H1 (cell line): ENCODE results near the gene STK11IP. TPM values are rescaled to one million over a fixed set of nuclear protein-coding genes. Genes with fewer than 3 reads are reported as not detected.

Source experiments
- CTCF ChIA-PET: fragments of 300-600 bp; sonication (Branson Sonifier 250); formaldehyde crosslinking; loops from one replicate; lab custom pipeline; 2021; ENCODE audit not compliant: partially characterized antibody; lab: Charles Lee
- POLR2A ChIA-PET: fragments of 300-600 bp; sonication (Branson Sonifier 250); formaldehyde crosslinking; loops from one replicate; lab custom pipeline; 2021; ENCODE audit warnings: inconsistent platforms; ENCODE audit not compliant: partially characterized antibody; lab: Charles Lee
- DNase-seq, 2 experiments: peaks; one replicate each; pipeline versions ENCODE4 v3.0.0 to v3.0.0-alpha.2; 2010 to 2022; ENCODE audit warnings: low spot score in 2 of 2, low read depth in 1 of 2, mixed read lengths in 1 of 2
- FAIRE-seq: peaks from 2 replicates; lab custom pipeline; 2011; peaks lifted over from hg19 to GRCh38; lab: Jason Lieb, UNC
- H2AFZ ChIP-seq: 2 replicates; pipeline ENCODE4 v1.8.1; 2012; ENCODE audit warnings: low read length, inconsistent platforms
- H2AK5ac ChIP-seq: 2 replicates; pipeline ENCODE4 v1.6.1; 2013; ENCODE audit warnings: low read depth, low read length
- H2BK120ac ChIP-seq: replicated peaks from 2 replicates; pipeline ENCODE3; 2013; ENCODE audit warnings: low read depth, low read length, inconsistent platforms
- H2BK12ac ChIP-seq: 2 replicates; pipeline ENCODE4 v1.6.1; 2013; ENCODE audit warnings: low read depth, low read length
- H2BK15ac ChIP-seq: 2 replicates; pipeline ENCODE4 v1.6.1; 2013; ENCODE audit warnings: low read length
- H2BK20ac ChIP-seq: 2 replicates; pipeline ENCODE4 v1.6.1; 2013; ENCODE audit warnings: low read length
- H2BK5ac ChIP-seq: 2 replicates; pipeline ENCODE4 v1.6.1; 2013; ENCODE audit warnings: low read depth, low read length
- H3K14ac ChIP-seq: 2 replicates; pipeline ENCODE4 v1.6.1; 2013; ENCODE audit warnings: inconsistent platforms; ENCODE audit not compliant: insufficient read length
- H3K18ac ChIP-seq: 2 replicates; pipeline ENCODE4 v1.6.1; 2013; ENCODE audit warnings: low read length; ENCODE audit errors: extremely low read depth
- H3K23ac ChIP-seq: 2 replicates; pipeline ENCODE4 v1.6.1; 2013; ENCODE audit warnings: inconsistent platforms; ENCODE audit not compliant: insufficient read length
- H3K23me2 ChIP-seq: 2 replicates; pipeline ENCODE4 v1.6.1; 2013; ENCODE audit warnings: low read depth, low read length
- H3K27ac ChIP-seq: 2 replicates; pipeline ENCODE4 v1.6.1; 2011; ENCODE audit warnings: low read depth, low read length, inconsistent platforms
- H3K27me3 ChIP-seq, 4 experiments: replicated peaks in 1 of 4; 1 replicate in 1 of 4; 2 replicates in 3 of 4; pipeline versions ENCODE4 v1.6.1 to v1.8.1; 2011 to 2013; ENCODE audit warnings: low read length in 3 of 4, mild to moderate bottlenecking in 3 of 4, inconsistent platforms in 2 of 4, mixed read lengths in 2 of 4, moderate library complexity in 1 of 4; ENCODE audit not compliant: control insufficient read depth in 3 of 4, insufficient read depth in 3 of 4; ENCODE audit errors: extremely low read depth in 1 of 4
- H3K36me3 ChIP-seq, 4 experiments: 2 replicates each; pipeline versions ENCODE4 v1.6.1 to v1.8.1; 2011 to 2013; ENCODE audit warnings: mild to moderate bottlenecking in 4 of 4, low read length in 3 of 4, moderate library complexity in 2 of 4, control low read depth in 1 of 4, inconsistent platforms in 1 of 4; ENCODE audit not compliant: insufficient read depth in 4 of 4, control insufficient read depth in 2 of 4
- H3K4ac ChIP-seq: replicated peaks from 2 replicates; pipeline ENCODE3; 2013; ENCODE audit warnings: low read length, low read depth, mixed read lengths, inconsistent platforms; ENCODE audit not compliant: insufficient read length
- H3K4me1 ChIP-seq, 4 experiments: replicated peaks in 1 of 4; 1 replicate in 1 of 4; 2 replicates in 3 of 4; pipeline versions ENCODE4 v1.6.1 to v1.8.1; 2011 to 2013; ENCODE audit warnings: low read length in 3 of 4, inconsistent platforms in 2 of 4, mixed read lengths in 1 of 4; ENCODE audit not compliant: insufficient read depth in 4 of 4, control insufficient read depth in 3 of 4
- H3K4me2 ChIP-seq, 2 experiments: 2 replicates each; pipeline versions ENCODE4 v1.6.1 to v1.8.1; 2011 to 2013; ENCODE audit warnings: low read depth in 2 of 2, low read length in 2 of 2, control low read depth in 1 of 2, inconsistent platforms in 1 of 2, mild to moderate bottlenecking in 1 of 2; ENCODE audit not compliant: insufficient read depth in 1 of 2
- H3K4me3 ChIP-seq, 4 experiments: fragments of 200-600, 300-600 bp in 1 of 4; sonication (generic), shearing (Covaris generic), sonication (Bioruptor Twin) in 1 of 4; 2 replicates each; pipeline versions ENCODE4 v1.5.1 to v1.8.1; 2011 to 2016; ENCODE audit warnings: low read length in 4 of 4, low read depth in 3 of 4, control low read depth in 2 of 4, inconsistent platforms in 2 of 4, mild to moderate bottlenecking in 2 of 4, mixed read lengths in 1 of 4, moderate library complexity in 1 of 4; ENCODE audit not compliant: insufficient read depth in 2 of 4; ENCODE audit errors: extremely low read depth in 1 of 4
- H3K56ac ChIP-seq: replicated peaks from 2 replicates; pipeline ENCODE3; 2013; ENCODE audit warnings: low read depth, mild to moderate bottlenecking, mixed read lengths, low read length, inconsistent platforms; ENCODE audit not compliant: insufficient read length
- H3K79me1 ChIP-seq: 2 replicates; pipeline ENCODE4 v1.6.1; 2013; ENCODE audit warnings: low read depth, low read length, control low read depth
- H3K79me2 ChIP-seq, 2 experiments: 2 replicates each; pipeline versions ENCODE4 v1.6.1 to v1.8.1; 2012 to 2013; ENCODE audit warnings: low read length in 2 of 2, mild to moderate bottlenecking in 2 of 2, inconsistent platforms in 1 of 2; ENCODE audit not compliant: insufficient read depth in 2 of 2, control insufficient read depth in 1 of 2
- H3K9ac ChIP-seq, 4 experiments: replicated peaks in 1 of 4; 1 replicate in 1 of 4; 2 replicates in 3 of 4; pipeline versions ENCODE4 v1.6.1 to v1.8.1; 2011 to 2013; ENCODE audit warnings: low read depth in 3 of 4, low read length in 3 of 4, control low read depth in 2 of 4, mild to moderate bottlenecking in 2 of 4, moderate library complexity in 2 of 4, inconsistent platforms in 1 of 4; ENCODE audit errors: extremely low read depth in 1 of 4
- H3K9me3 ChIP-seq, 2 experiments: 2 replicates each; pipeline versions ENCODE4 v1.6.1 to v1.8.1; 2012 to 2013; ENCODE audit warnings: mild to moderate bottlenecking in 2 of 2, moderate library complexity in 2 of 2, control low read depth in 1 of 2, inconsistent platforms in 1 of 2, low read depth in 1 of 2, low read length in 1 of 2, mixed read lengths in 1 of 2; ENCODE audit not compliant: insufficient read depth in 2 of 2
- H4K20me1 ChIP-seq, 2 experiments: replicated peaks in 1 of 2; 2 replicates each; pipeline versions ENCODE3 to v1.8.1; 2011 to 2013; ENCODE audit warnings: inconsistent platforms in 2 of 2, low read length in 2 of 2, mild to moderate bottlenecking in 1 of 2; ENCODE audit not compliant: insufficient read depth in 2 of 2, control insufficient read depth in 1 of 2
- H4K5ac ChIP-seq: 2 replicates; pipeline ENCODE4 v1.6.1; 2013; ENCODE audit warnings: low read length, low read depth, mixed read lengths, inconsistent platforms; ENCODE audit not compliant: insufficient read length
- H4K8ac ChIP-seq: 2 replicates; pipeline ENCODE4 v1.8.0; 2013; ENCODE audit warnings: mild to moderate bottlenecking, moderate library complexity, low read length, inconsistent platforms; ENCODE audit not compliant: insufficient read depth; ENCODE audit errors: extremely low read depth
- H4K91ac ChIP-seq: replicated peaks from 2 replicates; pipeline ENCODE3; 2013; ENCODE audit warnings: low read length, mixed read lengths, inconsistent platforms; ENCODE audit not compliant: insufficient read length
- CHD1 ChIP-seq: IDR thresholded peaks from 2 replicates; pipeline ENCODE4 v1.6.1; 2012; ENCODE audit warnings: low read depth, low read length, improper control_type of control experiment
- KDM5A ChIP-seq: fragments of 200-600 bp; IDR thresholded peaks from 2 replicates; pipeline ENCODE4 v1.7.1; 2012; ENCODE audit warnings: mild to moderate bottlenecking, low read length, inconsistent platforms, mixed read lengths
- SIN3A ChIP-seq, 2 experiments: IDR thresholded peaks in 1 of 2; conservative IDR thresholded peaks in 1 of 2; 2 replicates each; pipeline ENCODE4 v1.6.1; 2011 to 2012; ENCODE audit warnings: low read length in 2 of 2, improper control_type of control experiment in 1 of 2, low read depth in 1 of 2, mild to moderate bottlenecking in 1 of 2
- TAF7 ChIP-seq: optimal IDR thresholded peaks from 2 replicates; pipeline ENCODE3; 2011; ENCODE audit warnings: low read depth, mild to moderate bottlenecking, inconsistent platforms, low read length, moderate library complexity, borderline replicate concordance
- WGBS, 2 experiments: shearing (Covaris generic) in 1 of 2; methylation state at CpG; one replicate each; pipeline versions ENCODE4 v1.1.6 to v1.1.7; 2013 to 2015; ENCODE audit warnings: low lambda C conversion rate in 2 of 2, mixed read lengths in 2 of 2, inconsistent platforms in 1 of 2, low coverage in 1 of 2, missing lambda C conversion rate in 1 of 2; ENCODE audit not compliant: insufficient replicate concordance in 2 of 2, insufficient coverage in 1 of 2, insufficient read length in 1 of 2; ENCODE audit errors: extremely low coverage in 1 of 2, missing lambda C conversion rate in 1 of 2; 5-methylcytosine and 5-hydroxymethylcytosine counted together
- polyA plus RNA-seq, 7 experiments: library from polyadenylated mRNA; depleted of rRNA in 3 of 7; stranded (reverse) in 5 of 7; unstranded in 2 of 7; fragments of >200 nt in 5 of 7; fragments of 200-250 nt in 2 of 7; gene quantifications; 1 replicate in 5 of 7; 2 replicates in 1 of 7; 4 replicates in 1 of 7; pipeline versions ENCODE4 v1.2.1 to v1.2.3, GENCODE V29; 2011 to 2013; ENCODE audit warnings: missing spikeins in 2 of 7, mixed read lengths in 2 of 7
- total RNA-seq: library from RNA; stranded (reverse); fragmentation: NEBNext Ultra II Directional; extraction: Animal tissue kit (Norgen Biotek cat#: 25700); gene quantifications from 2 replicates; pipeline ENCODE4 v1.2.1, GENCODE V29; 2021

Gene STK11IP
- total and polyA plus RNA-seq, 2 of the 8 experiments (the other 6 are each of a cell fraction or from before 2014, with no cell fraction given) = 18.5 to 29.6 TPM

DNA sequence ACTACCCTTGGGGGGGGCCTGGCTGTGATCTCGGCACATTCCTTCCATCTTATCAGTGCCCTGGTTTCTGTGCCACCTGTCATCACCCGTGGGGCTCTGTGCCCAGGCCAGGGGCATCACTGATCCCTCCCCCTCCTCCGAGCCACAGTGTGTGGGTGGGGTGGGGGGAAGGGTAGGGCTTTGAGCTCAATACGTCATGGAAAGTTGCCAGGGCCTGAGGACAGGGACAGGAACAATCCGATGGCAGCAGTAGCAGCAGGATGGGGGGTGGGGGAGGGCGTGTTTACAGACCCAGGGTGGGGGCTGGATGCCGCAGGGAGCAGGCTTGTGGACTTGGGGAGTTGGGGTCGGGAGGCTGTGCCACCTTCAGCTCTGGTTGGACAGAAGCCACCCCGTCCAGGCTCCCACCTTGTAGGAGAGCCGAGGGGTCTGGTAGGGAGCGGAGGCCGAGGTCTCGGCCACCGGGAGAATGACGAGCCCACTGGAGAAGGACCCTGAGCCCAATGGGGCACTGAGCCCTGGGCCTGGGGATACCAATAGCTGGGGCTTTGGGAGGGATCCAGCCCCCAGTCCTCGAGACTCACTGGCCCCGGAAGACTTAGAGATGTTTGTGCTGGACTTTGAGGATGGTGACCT lies 33.2 kb downstream of the STK11IP start:
- Histone ChIP-seq H2BK15ac (no peak overlapping the region), H4K8ac (no peak overlapping the region), H2BK20ac (no peak overlapping the region), H3K36me3 (no peaks in the 10 kb centered on the region), H2BK5ac (no peak overlapping the region; the same call in 1 of the 2 replicates), H3K4me3 (no peak overlapping the region), H3K4ac (no peak overlapping the region), H3K79me2 (no peaks in the 10 kb centered on the region), H3K9me3 (no peaks in the 10 kb centered on the region), H3K4me1 (peaks cover 0 to 12% (median 9%) of the 10 kb centered on the region in 4 experiments; a peak in 5 of 7 replicates), H2AK5ac (no peak overlapping the region), H3K27ac (no peak overlapping the region), H3K14ac (no peak overlapping the region), H3K9ac (no peak overlapping the region), H4K91ac (no peak overlapping the region), H3K4me2 (no peak overlapping the region), H4K20me1 (peaks cover 0 to 1% of the 10 kb centered on the region in 2 experiments), H2BK12ac (no peak overlapping the region), H3K56ac (no peak overlapping the region), H3K79me1 (no peaks in the 10 kb centered on the region), H3K27me3 (peaks cover 0 to 11% (median 6%) of the 10 kb centered on the region in 4 experiments; a peak in 5 of 7 replicates), H2AFZ (no peak overlapping the region), H2BK120ac (no peak overlapping the region), H3K23ac (no peak overlapping the region), H3K18ac (no peak overlapping the region), H3K23me2 (peaks cover 3% of the 10 kb centered on the region; the same call in 1 of the 2 replicates), H4K5ac (no peak overlapping the region)
- ChIA-PET CTCF (interaction anchor here (0.8 to 22.0 kb wide), 10 partner anchors 7 to 136 kb away, joined by 3 to 356 read pairs (median 12); no protein-coding TSS in a partner anchor), POLR2A (interaction anchor here (1.1 to 2.1 kb wide), 6 partner anchors 7 to 93 kb away, joined by 3 to 7 read pairs (median 3); no protein-coding TSS in a partner anchor)
- WGBS, 2 experiments = 87% methylated on average over 9 of the region's 17 CpGs; no CpG with 5 or more reads in 1 of the 2 experiments
- TF ChIP-seq KDM5A (no peak), SIN3A (conservative IDR thresholded peaks at IDR 0.05 in 1 of 2, IDR thresholded peaks at IDR 0.05 in 1 of 2; ENCODE audit: low read depth in 1 of 2, low read length in 2 of 2) (no peak), CHD1 (no peak), TAF7 (no peak)
- DNase-seq = no peak
- FAIRE-seq = no peak
